GM23248 (cell line): ENCODE measurements around the gene LYRM4. TPM values are rescaled to one million over a fixed set of nuclear protein-coding genes. Genes with fewer than 3 reads are reported as not detected.
A peak's percentile ranks its signal among the peaks of the same experiment; 100 is the strongest.

ENCODE experiments used
- DNase-seq: peaks from one replicate; pipeline ENCODE4 v3.0.0-alpha.2; 2015
- H2AFZ ChIP-seq: fragments of 200-600 bp; sonication (generic); 2 replicates; pipeline ENCODE4 v1.6.1; 2016; ENCODE audit warnings: antibody characterized with exemption
- H3F3A ChIP-seq: fragments of 200-600 bp; sonication (generic); 2 replicates; pipeline ENCODE4 v1.6.1; 2016; ENCODE audit warnings: mild to moderate bottlenecking, antibody characterized with exemption, mixed run types; ENCODE audit not compliant: insufficient read depth
- H3K27ac ChIP-seq: fragments of 200-600 bp; sonication (generic); 2 replicates; pipeline ENCODE4 v1.5.1; 2016; ENCODE audit warnings: mild to moderate bottlenecking
- H3K27me3 ChIP-seq: fragments of 200-600 bp; sonication (generic); replicated peaks from 2 replicates; pipeline ENCODE4 v1.6.1; 2016; ENCODE audit warnings: mild to moderate bottlenecking; ENCODE audit not compliant: insufficient read depth
- H3K36me3 ChIP-seq: fragments of 200-600 bp; sonication (generic); 2 replicates; pipeline ENCODE4 v1.6.1; 2016; ENCODE audit warnings: low read depth, mild to moderate bottlenecking
- H3K4me1 ChIP-seq: fragments of 200-600 bp; sonication (generic); 2 replicates; pipeline ENCODE4 v1.6.1; 2016; ENCODE audit warnings: mild to moderate bottlenecking; ENCODE audit not compliant: insufficient read depth
- H3K4me2 ChIP-seq: fragments of 200-600 bp; sonication (generic); one replicate; pipeline ENCODE4 v1.6.1; 2016; ENCODE audit warnings: mild to moderate bottlenecking; ENCODE audit not compliant: unreplicated experiment
- H3K4me3 ChIP-seq: fragments of 200-600 bp; sonication (generic); 2 replicates; pipeline ENCODE4 v1.5.1; 2016; ENCODE audit warnings: mild to moderate bottlenecking
- H3K79me2 ChIP-seq: fragments of 200-600 bp; sonication (generic); 2 replicates; pipeline ENCODE4 v1.6.1; 2016; ENCODE audit warnings: mild to moderate bottlenecking; ENCODE audit not compliant: insufficient read depth
- H3K9ac ChIP-seq: fragments of 200-600 bp; sonication (generic); 2 replicates; pipeline ENCODE4 v1.6.1; 2016; ENCODE audit warnings: mild to moderate bottlenecking
- H3K9me2 ChIP-seq: fragments of 200-600 bp; sonication (generic); 2 replicates; pipeline ENCODE4 v1.6.1; 2016; ENCODE audit warnings: mixed run types, mild to moderate bottlenecking, moderate library complexity; ENCODE audit not compliant: insufficient read depth
- H3K9me3 ChIP-seq: fragments of 200-600 bp; sonication (generic); one replicate; pipeline ENCODE4 v1.6.1; 2017; ENCODE audit warnings: low read depth
- H4K20me1 ChIP-seq: fragments of 200-600 bp; sonication (generic); 2 replicates; pipeline ENCODE4 v1.6.0; 2016; ENCODE audit not compliant: insufficient read depth
- EZH2 ChIP-seq: fragments of 200-600 bp; sonication (generic); IDR thresholded peaks from 2 replicates; pipeline ENCODE4 v1.6.1; 2018; ENCODE audit warnings: antibody characterized with exemption, mild to moderate bottlenecking; ENCODE audit not compliant: insufficient read depth, poor library complexity, severe bottlenecking
- EZH2phosphoT487 ChIP-seq: fragments of 200-600 bp; sonication (generic); IDR thresholded peaks from 2 replicates; pipeline ENCODE4 v1.6.1; 2018; ENCODE audit warnings: antibody characterized with exemption, moderate library complexity, mild to moderate bottlenecking, low read depth; ENCODE audit not compliant: insufficient read depth
- WGBS, 2 experiments: methylation state at CpG; one replicate each; pipeline ENCODE4 v1.1.6; 2015 to 2017; ENCODE audit warnings: low lambda C conversion rate in 2 of 2, low coverage in 1 of 2; ENCODE audit errors: missing lambda C conversion rate in 2 of 2; 5-methylcytosine and 5-hydroxymethylcytosine counted together
- in situ Hi-C: fragments of 300-500 bp; cut with MboI; formaldehyde crosslinking; loops from 2 replicates; pipeline ENCODE4 v1.15.0; 2020
- polyA plus RNA-seq: library from polyadenylated mRNA; unstranded; fragments of >200 nt; fragmentation: Nextera tagmentation; extraction: Ambion mirVana; gene quantifications from 2 replicates; pipeline ENCODE4 v1.2.1, GENCODE V29; 2016
- total RNA-seq: library from RNA; depleted of rRNA; stranded (reverse); fragments of >200 nt; shearing (Covaris generic); gene quantifications from 2 replicates; pipeline ENCODE4 v1.2.3, GENCODE V29; 2014

LYRM4 gene
- total and polyA plus RNA-seq, 2 experiments from 2014 or later = 27.1 to 28.0 TPM

DNA sequence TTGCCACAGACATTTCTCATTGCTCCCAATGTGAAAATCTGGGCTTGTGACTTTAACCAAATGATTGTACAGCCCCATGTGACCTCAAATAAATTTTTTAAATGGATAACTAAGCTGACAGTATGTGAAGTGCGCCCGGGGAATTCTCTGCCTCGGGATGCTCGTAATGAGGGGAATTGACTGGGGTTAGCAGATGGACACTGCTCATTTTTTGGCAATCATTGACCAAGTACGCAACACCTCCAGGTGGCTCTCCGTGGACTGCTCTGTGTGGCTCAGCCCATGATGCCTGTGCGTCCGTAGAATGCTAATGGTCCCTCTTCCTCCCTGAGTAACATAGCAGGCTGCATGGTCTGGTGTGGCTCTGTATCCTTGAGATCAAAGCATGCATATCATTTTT lies 42.9 kb upstream of the LYRM4 start:
- Histone ChIP-seq H3K36me3 (no peaks in the 10 kb centered on the region), H3K4me3 (no peak overlapping the region), H3K9me2 (no peaks in the 10 kb centered on the region), H3K9me3 (no peaks in the 10 kb centered on the region), H3K27ac (no peak overlapping the region), H3K4me2 (no peak overlapping the region), H3K9ac (no peak overlapping the region), H3K27me3 (no peaks in the 10 kb centered on the region), H3K79me2 (peaks cover 62% of the 10 kb centered on the region), H2AFZ (no peak overlapping the region), H4K20me1 (no peaks in the 10 kb centered on the region; the same call in 1 of the 2 replicates), H3F3A (no peaks in the 10 kb centered on the region), H3K4me1 (no peaks in the 10 kb centered on the region; the same call in 1 of the 2 replicates)
- TF ChIP-seq EZH2phosphoT487 = no peak
- no peak for TF ChIP-seq EZH2
- WGBS, 2 experiments = 97 to 99% methylated on average over 8 of the region's 8 CpGs
- in situ Hi-C loops = no loop called here
- no peak for DNase-seq

- H3F3A ChIP-seq = no peaks in the 10 kb centered on the region
- no peak overlapping the region for H3K9ac ChIP-seq
- H3K27me3 ChIP-seq = no peaks in the 10 kb centered on the region
- peaks cover 59% of the 10 kb centered on the region for H3K79me2 ChIP-seq
- H3K4me3 ChIP-seq = no peak overlapping the region
- H4K20me1 ChIP-seq = no peaks in the 10 kb centered on the region; the same call in 1 of the 2 replicates
- no peak overlapping the region for H2AFZ ChIP-seq
- H3K4me2 ChIP-seq = no peak overlapping the region
- 83 to 87% methylated on average over 10 of the region's 10 CpGs for WGBS, 2 experiments
- no peaks in the 10 kb centered on the region for H3K9me3 ChIP-seq
- in situ Hi-C loops = no loop called here
- H3K4me1 ChIP-seq = no peaks in the 10 kb centered on the region; the same call in 1 of the 2 replicates
- no peaks in the 10 kb centered on the region for H3K9me2 ChIP-seq
- H3K36me3 ChIP-seq = no peaks in the 10 kb centered on the region
- TF ChIP-seq EZH2phosphoT487 (no peak), EZH2 (no peak)
- H3K27ac ChIP-seq = no peak overlapping the region
- DNase-seq = peak; percentile 21
Observed at GRCh38 chr6:5302995-5303622, 42.4 kb upstream of the LYRM4 start.

DNA sequence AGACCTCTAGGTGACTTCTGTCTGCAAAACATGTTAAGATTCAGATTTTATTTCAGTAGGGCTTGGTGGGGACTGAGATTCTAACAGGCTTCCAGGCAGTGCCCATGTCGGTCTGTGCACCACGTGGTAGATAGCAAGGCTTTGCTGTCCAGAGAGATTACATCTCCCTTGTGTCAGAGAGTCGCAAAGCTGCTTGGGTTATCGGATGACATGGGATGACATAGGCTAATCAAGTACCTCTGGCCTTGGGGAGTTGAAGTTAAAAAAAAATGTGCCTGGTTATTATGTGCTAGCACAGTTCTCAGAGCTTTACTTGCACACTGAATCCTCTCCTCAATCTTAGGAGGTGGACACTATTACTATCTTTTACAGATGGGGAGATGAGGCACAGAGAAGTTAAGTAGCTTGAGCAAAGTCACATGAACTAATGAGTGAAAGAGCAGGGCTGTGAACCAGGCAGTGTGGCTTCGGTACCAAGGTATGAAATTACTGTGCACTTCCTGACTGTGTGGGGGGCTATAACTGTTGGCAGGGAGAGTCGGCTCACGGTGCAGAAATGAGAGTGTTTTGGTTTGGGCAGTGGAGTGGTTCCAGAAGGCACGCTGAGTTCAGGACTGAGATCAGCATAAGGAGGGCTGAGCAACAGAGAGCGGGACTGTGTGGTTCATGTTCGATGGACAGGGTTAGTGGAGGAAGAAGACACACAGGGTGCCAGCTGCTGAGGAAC lies 41.6 kb upstream of the LYRM4 start:
- Histone ChIP-seq H3K79me2 (peaks cover 64% of the 10 kb centered on the region), H3K4me3 (no peak overlapping the region), H3F3A (no peaks in the 10 kb centered on the region), H4K20me1 (no peaks in the 10 kb centered on the region; the same call in 1 of the 2 replicates), H3K27ac (no peak overlapping the region), H3K36me3 (no peaks in the 10 kb centered on the region), H3K4me1 (no peaks in the 10 kb centered on the region), H3K9me3 (no peaks in the 10 kb centered on the region), H3K9ac (no peak overlapping the region), H2AFZ (no peak overlapping the region), H3K4me2 (no peak overlapping the region), H3K9me2 (no peaks in the 10 kb centered on the region), H3K27me3 (no peaks in the 10 kb centered on the region)
- no peak for DNase-seq
- 73 to 77% methylated on average over 10 of the region's 10 CpGs for WGBS, 2 experiments
- in situ Hi-C loops = no loop called here
- TF ChIP-seq EZH2phosphoT487 (no peak), EZH2 (no peak)

DNA sequence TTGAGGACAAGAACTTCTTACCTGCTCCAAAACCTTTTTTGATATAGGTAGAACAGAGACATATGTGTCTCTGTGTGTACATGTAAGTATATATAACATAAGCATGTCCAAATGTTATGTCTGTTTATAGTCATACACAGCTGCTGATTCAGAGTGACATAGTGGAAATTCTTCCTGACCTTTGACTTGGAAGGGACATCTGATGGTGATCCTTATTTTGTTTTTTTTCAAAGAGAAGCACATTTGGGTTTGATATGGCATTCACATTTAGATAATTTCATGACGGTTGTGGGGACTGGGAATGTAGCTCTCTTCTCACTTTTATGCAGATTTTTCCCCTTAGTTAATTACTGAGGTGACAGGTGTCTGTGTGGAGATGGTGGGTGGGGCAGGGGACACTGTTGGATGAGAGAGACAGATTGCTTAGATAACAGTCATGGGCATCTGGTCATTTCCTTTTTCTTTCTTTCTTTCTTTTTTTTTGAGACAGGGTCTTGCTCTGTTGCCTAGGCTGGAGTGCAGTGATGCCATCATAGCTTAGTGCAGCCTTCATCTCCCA lies 39.5 kb upstream of the LYRM4 start:
- DNase-seq = no peak
- no peaks in the 10 kb centered on the region for H3K36me3 ChIP-seq
- H3K4me3 ChIP-seq = no peak overlapping the region
- no peak overlapping the region for H2AFZ ChIP-seq
- H4K20me1 ChIP-seq = no peaks in the 10 kb centered on the region; the same call in 1 of the 2 replicates
- no peaks in the 10 kb centered on the region for H3K4me1 ChIP-seq
- H3K27me3 ChIP-seq = no peaks in the 10 kb centered on the region
- H3K27ac ChIP-seq = no peak overlapping the region
- H3K9me2 ChIP-seq = no peaks in the 10 kb centered on the region
- WGBS, 2 experiments = 5 to 13% methylated on average over 1 of the region's 1 CpG
- no peak overlapping the region for H3K9ac ChIP-seq
- H3F3A ChIP-seq = no peaks in the 10 kb centered on the region
- no peak overlapping the region for H3K4me2 ChIP-seq
- peaks cover 58% of the 10 kb centered on the region for H3K79me2 ChIP-seq
- in situ Hi-C loops = no loop called here
- H3K9me3 ChIP-seq = no peaks in the 10 kb centered on the region
- no peak for TF ChIP-seq EZH2
- no peak for TF ChIP-seq EZH2phosphoT487
